Effector memory CD4-positive, alpha-beta T cell (primary cell): ENCODE measurements around the gene RAB11FIP3.
"Not testable (repeated sequence)": the region's sequence is repeated elsewhere in the genome, so short reads cannot be mapped to it uniquely, and the experiment has no call there.

Source experiments
- DNase-seq, 3 donors: peaks; one replicate each; pipeline ENCODE4 v3.0.0-alpha.2; 2020
- H3K27ac ChIP-seq: 2 replicates; pipeline ENCODE4 v1.7.0; 2013; ENCODE audit warnings: mild to moderate bottlenecking, low read length, moderate library complexity; ENCODE audit not compliant: insufficient read depth, poor library complexity, severe bottlenecking
- H3K27me3 ChIP-seq: replicated peaks from 2 replicates; pipeline ENCODE4 v1.7.0; 2013; ENCODE audit warnings: mild to moderate bottlenecking, low read length; ENCODE audit not compliant: insufficient read depth, control insufficient read depth, poor library complexity, severe bottlenecking
- H3K36me3 ChIP-seq: 2 replicates; pipeline ENCODE4 v1.7.0; 2013; ENCODE audit warnings: mild to moderate bottlenecking, low read length, moderate library complexity; ENCODE audit not compliant: control insufficient read depth, insufficient read depth
- H3K4me1 ChIP-seq: 2 replicates; pipeline ENCODE4 v1.7.0; 2013; ENCODE audit warnings: low read length, mild to moderate bottlenecking; ENCODE audit not compliant: control insufficient read depth, insufficient read depth, poor library complexity, severe bottlenecking
- H3K4me3 ChIP-seq: 2 replicates; pipeline ENCODE4 v1.7.0; 2013; ENCODE audit warnings: low read length, low read depth, mild to moderate bottlenecking; ENCODE audit not compliant: insufficient read depth, poor library complexity, severe bottlenecking
- H3K9me3 ChIP-seq: 2 replicates; pipeline ENCODE4 v1.7.0; 2013; ENCODE audit warnings: mild to moderate bottlenecking, low read length, moderate library complexity; ENCODE audit not compliant: control insufficient read depth

RAB11FIP3 gene

DNA sequence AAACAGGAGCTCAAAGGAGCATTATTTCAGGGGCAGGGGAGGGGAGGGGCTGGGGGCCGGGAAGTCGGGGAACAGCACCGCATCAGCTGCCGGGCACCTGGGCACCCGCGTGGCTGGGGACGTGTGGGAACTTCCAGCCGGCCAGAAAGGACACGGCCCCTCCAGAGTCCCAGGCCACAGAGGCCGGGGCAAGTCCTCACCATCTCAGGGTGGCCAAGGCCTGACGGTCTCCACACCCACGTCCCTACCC is 44.8 kb upstream of the RAB11FIP3 start:
- peak overlapping the region; percentile 55 for H3K27ac ChIP-seq

DNA sequence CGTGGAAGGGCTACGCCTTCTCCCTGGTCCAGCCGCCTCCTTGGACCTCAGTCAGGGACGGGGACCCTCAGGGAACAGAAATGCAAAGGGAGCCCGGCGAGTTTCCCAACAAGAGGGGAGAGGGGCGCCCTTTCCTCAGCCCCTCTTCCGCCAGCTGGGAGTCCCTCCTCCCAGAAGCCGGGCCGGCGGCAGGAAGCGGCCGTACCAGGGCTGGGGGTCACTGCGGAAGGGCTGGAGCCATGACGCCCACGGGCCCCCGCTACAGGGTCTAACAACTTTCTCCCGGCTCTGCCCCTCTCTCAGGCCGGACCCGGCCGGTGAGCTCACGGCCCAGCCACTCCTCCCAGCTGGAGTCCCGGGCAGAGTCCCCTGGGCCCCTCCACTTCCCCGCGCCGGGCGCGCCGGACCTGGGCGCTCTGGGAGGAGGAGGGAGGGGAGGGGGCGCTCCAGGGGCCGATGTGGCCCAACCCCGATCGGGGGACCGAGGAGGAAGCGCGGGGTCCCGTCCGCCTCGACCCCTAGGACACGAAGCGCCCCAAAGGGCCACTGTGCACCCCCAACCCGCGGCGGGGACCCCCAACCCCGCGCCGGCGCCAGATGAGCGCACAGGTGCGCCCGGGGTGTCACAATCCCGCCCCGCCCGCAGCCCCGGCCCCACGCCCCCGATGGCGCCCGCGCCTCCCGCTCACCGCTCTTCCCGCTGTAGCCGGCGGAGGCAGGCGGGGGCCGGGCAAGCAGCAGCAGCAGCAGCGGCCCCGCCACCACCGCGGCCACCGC is 44.2 kb upstream of the RAB11FIP3 start:
- Histone ChIP-seq H3K4me3 (peak overlapping the region; percentile 78), H3K27me3 (no peaks in the 10 kb centered on the region), H3K27ac (peak overlapping the region; percentile 55), H3K36me3 (peaks cover 14% of the 10 kb centered on the region), H3K4me1 (peaks cover 26% of the 10 kb centered on the region), H3K9me3 (no peaks in the 10 kb centered on the region)
- DNase-seq = no peak

More for the DNA sequence above, 44.8 kb upstream of the RAB11FIP3 start:
- Histone ChIP-seq H3K27me3 (no peaks in the 10 kb centered on the region), H3K9me3 (no peaks in the 10 kb centered on the region), H3K4me3 (peak overlapping the region; percentile 78), H3K4me1 (peaks cover 26% of the 10 kb centered on the region), H3K36me3 (peaks cover 18% of the 10 kb centered on the region)
- DNase-seq = no peak

DNA sequence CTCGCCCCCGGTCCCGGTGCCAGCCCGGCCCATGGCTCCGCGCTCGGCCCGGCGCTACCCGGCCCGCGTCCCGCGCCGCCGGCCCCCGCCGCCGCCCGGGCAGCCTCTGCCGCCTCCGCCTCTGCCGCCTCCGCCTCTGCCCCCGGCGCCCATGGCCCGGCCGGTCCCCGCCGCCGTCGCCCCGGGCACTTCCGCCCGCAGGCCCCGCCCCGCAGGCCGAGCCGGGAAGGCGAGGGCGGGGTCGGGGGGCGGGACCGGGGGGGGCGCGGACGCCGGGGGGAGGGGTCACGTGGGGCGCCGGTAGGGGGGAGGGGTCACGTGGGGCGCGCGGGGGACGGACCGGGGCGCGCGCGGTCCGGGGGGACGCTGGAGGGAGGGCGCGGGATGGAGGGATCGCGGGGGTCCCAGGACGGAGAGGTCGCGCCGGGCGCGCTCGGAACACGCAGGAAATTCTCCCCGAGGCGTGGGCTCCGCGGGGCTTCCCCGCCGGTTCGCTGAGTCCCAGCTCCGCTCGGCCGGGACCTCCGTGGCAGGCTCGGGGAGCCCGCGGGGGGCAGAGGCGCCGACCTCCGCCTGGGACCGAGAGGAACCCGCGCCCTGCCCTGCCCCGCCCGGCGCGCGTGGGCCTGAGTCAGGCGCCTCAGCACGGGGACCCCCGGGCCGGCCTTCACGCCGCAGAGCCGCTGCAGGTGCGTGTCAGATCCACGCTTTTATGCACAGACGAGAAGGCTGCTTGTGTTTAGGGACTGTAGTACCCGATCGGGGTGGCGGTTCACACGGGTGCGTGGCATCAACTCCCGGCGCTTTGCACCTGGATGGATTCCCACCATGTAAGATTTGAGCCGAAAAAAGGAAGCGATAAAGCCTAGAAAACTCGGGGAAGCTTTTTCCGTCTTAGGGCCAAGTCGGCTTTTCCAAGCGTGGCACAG is 43.4 kb upstream of the RAB11FIP3 start, which contains the start of gene PGAP6:
PGAP6 (minus strand) TSS at position 190 of the 929 bp plus-strand sequence; CDS start at position 33, 157 bp downstream.
- Histone ChIP-seq H3K36me3 (peaks cover 5% of the 10 kb centered on the region), H3K27me3 (no peaks in the 10 kb centered on the region), H3K27ac (peak within 1 kb of the TSS; percentile 55), H3K9me3 (no peaks in the 10 kb centered on the region), H3K4me1 (peaks cover 26% of the 10 kb centered on the region), H3K4me3 (peak within 1 kb of the TSS; percentile 78)
- DNase-seq = peak; percentile 54 to 65 (median 58)

DNA sequence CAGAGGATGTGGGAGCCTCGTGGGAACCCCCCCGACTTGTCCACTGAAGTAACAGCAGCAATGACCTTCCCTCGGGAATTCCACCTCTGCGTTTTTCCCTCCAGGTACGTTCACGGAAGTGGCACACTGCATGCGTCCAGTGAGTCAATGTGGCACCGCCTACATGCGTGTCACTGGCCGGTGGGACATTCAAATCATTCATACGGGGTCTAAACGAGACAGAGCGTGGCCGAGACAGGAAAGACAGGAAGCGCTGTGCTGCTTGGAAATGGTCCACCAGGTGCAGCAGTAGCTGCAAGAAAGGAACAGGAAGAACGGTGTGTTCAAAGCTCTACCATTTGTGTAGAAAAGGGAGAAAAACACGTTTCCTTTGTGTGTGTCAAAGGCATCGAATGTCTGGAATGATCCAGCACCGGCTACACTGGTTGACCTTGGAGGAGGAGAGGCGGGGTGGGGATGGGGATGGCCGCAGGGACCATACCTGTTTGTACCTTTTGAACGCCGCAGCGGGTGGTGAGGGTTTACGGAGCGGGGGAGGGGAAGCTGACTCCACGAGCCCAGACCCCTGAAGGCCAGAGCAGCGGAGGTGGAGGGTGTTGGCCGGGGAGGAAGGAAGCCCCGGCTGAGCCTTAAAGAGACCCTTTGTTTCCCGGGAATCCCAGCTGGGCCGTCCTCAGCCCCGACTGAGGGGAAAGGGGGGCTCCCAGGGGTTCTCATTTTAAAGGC is 42.0 kb upstream of the RAB11FIP3 start:
- peak in 2 of 3 donors; percentile 49 to 57 for DNase-seq
- Histone ChIP-seq H3K27me3 (no peaks in the 10 kb centered on the region), H3K27ac (peak overlapping the region; percentile 22), H3K36me3 (no peaks in the 10 kb centered on the region), H3K4me3 (peak overlapping the region; percentile 68), H3K9me3 (no peaks in the 10 kb centered on the region), H3K4me1 (peaks cover 26% of the 10 kb centered on the region)

DNA sequence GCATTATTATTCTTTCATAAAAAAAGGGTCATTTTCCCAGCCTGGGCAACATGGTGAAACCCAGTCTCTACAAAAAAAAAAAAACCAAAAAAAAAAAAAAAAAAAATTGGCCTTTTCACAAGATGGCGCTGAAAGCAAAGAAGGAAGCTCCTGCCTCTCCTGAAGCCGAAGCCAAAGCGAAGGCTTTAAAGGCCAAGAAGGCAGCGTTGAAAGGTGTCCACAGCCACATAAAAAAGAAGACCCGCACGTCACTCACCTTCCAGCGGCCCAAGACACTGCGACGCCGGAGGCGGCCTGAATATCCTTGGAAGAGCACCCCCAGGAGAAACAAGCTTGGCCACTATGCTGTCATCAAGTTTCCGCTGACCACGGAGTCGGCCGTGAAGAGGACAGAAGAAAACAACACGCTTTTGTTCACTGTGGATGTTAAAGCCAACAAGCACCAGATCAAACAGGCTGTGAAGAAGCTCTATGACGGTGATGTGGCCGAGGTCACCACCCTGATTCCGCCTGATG is 38.8 kb upstream of the RAB11FIP3 start:
- H3K27ac ChIP-seq = no peak overlapping the region
- no peaks in the 10 kb centered on the region for H3K27me3 ChIP-seq
- H3K4me3 ChIP-seq = no peak overlapping the region
- no peaks in the 10 kb centered on the region for H3K9me3 ChIP-seq
- no peaks in the 10 kb centered on the region for H3K36me3 ChIP-seq
- peaks cover 9% of the 10 kb centered on the region for H3K4me1 ChIP-seq
- DNase-seq = no peak

DNA sequence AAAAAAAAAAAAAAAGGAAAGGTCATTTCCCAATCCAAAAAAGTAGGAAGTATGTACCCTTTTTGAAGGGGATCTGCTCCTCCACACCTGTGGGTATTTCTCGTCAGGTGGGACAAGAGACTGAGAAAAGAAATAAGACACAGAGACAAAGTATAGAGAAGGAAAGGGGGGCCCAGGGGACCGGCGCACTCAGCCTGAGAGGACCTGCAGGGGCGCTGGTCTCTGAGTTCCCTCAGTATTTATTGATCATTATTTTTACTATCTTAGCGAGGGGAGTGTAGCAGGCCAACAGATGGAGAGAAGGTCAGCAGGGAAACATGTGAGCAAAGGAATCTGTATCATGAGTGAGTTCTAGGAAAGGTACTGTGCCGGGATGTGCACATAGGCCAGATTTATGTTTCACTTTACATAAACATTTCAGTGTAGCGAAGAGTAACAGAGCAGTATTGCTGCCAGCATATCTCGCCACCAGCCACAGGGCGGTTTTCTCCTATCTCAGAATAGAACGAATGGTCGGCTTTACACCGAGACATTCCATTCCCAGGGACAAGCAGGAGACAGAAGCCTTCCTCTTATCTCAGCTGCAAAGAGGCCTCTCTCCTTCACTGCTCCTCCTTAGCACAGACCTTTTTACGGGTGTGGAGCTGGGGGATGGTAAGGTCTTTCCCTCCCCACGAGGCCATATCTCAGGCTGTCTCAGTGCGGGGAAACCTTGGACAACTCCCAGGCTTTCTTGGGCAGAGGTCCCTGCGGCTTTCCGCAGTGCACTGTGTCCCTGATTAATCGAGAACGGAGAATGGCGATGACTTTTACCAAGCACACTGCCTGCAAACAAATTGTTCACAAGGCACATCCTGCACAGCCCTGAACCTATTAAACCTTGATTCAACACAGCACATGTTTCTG is 37.4 kb upstream of the RAB11FIP3 start:
- not testable (repeated sequence) for H3K4me3 ChIP-seq, H3K36me3 ChIP-seq, H3K27ac ChIP-seq, DNase-seq, H3K27me3 ChIP-seq, H3K4me1 ChIP-seq, H3K9me3 ChIP-seq

DNA sequence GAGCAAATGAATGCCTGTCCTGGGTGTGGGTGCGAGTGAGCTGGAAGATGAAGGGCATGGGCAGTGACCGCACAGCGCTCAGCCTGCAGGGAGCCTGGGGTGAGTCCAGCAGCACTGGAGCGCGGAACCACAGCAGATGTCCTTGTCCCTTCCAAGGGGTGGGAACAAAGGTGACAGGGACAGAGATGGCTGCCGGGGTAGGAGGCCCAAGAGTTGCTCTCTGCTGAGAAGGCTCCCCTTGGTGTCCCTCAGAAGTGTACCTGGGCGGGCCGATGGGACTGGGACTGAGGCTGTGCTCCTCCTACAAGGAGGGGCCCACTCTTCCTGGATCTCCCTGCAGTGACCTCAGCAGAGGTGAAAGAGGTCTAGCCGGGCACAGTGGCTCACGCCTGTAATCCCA is 36.1 kb upstream of the RAB11FIP3 start:
- no peaks in the 10 kb centered on the region for H3K36me3 ChIP-seq
- no peaks in the 10 kb centered on the region for H3K4me1 ChIP-seq
- DNase-seq = no peak
- H3K27ac ChIP-seq = no peak overlapping the region
- no peaks in the 10 kb centered on the region for H3K9me3 ChIP-seq
- no peak overlapping the region for H3K4me3 ChIP-seq
- no peaks in the 10 kb centered on the region for H3K27me3 ChIP-seq

DNA sequence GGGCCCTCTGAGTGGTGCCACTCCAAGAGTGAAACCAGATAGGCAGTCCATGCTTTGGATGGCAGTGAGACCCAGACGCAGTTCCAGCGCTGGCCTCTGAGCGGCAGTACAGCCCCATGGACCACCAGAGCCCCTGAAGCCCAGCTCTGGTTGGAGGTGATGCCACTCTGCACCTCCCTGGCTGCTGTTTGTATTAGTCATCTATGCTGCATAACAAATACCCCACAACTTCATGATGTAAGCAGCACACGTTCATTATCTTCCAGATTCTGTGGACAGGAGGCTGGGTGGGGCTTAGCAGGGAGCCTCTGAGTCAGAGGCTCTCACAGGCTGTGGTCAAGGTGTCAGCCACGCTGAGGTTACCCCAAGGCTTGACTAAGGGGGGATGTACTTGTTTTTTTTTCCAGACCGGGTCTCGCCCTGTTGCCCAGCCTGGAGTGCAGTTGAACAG is 33.5 kb upstream of the RAB11FIP3 start:
- DNase-seq = peak; percentile 36 to 61 (median 53)

DNA sequence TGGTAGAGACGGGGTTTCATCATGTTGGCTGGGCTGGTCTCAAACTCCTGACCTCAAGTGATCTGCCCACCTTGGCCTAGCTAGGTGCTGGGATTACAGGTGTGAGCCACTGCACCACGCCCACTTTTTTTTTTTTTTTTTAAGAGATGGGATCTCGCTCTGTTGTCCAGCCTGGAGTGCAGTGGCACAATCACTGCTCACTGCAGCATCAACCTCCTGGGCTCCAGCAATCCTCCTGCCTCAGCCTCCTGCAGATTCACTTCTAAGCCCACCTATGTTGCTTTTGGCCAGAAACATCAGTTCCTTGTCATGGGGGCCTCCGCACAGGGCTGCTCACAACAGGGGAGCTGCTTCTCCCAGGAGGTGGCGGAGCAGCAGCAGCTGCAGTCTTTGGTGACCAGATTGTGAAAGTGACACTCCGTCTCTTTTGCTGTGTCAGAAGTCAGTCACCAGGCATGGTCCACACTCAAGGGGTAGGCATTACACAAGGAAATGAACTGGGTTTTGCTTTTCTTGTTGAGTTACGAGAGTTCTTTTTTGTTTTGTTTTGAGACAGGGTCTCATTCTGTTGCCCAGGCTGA is 32.9 kb upstream of the RAB11FIP3 start:
- Histone ChIP-seq H3K4me3 (no peak overlapping the region), H3K27ac (no peak overlapping the region)
- no peak for DNase-seq

More for the DNA sequence above, 33.5 kb upstream of the RAB11FIP3 start:
- Histone ChIP-seq H3K4me3 (no peak overlapping the region), H3K27me3 (no peaks in the 10 kb centered on the region), H3K27ac (no peak overlapping the region), H3K9me3 (no peaks in the 10 kb centered on the region), H3K4me1 (no peaks in the 10 kb centered on the region), H3K36me3 (no peaks in the 10 kb centered on the region)

More for the DNA sequence above, 32.9 kb upstream of the RAB11FIP3 start:
- H3K36me3 ChIP-seq = no peaks in the 10 kb centered on the region
- no peaks in the 10 kb centered on the region for H3K9me3 ChIP-seq
- no peaks in the 10 kb centered on the region for H3K27me3 ChIP-seq
- no peaks in the 10 kb centered on the region for H3K4me1 ChIP-seq
